GM23338 (cell line): ENCODE measurements around the gene MACF1.

Experiments
- CREB1 ChIP-seq: fragments of 250-450 bp; sonication (Bioruptor Pico); IDR thresholded peaks from 2 replicates; pipeline ENCODE4 v1.5.0; 2020; ENCODE audit warnings: low read depth, mild to moderate bottlenecking, moderate library complexity
- CTCF ChIP-seq, 2 experiments: fragments of 200-600 bp in 1 of 2; sonication (generic) in 1 of 2; conservative IDR thresholded peaks; 2 replicates each; pipeline versions ENCODE4 v1.5.1 to v1.6.1; 2016 to 2017; ENCODE audit warnings: antibody characterized with exemption in 2 of 2, low read depth in 2 of 2, mild to moderate bottlenecking in 2 of 2, moderate library complexity in 1 of 2
- ETS1 ChIP-seq: IDR thresholded peaks from 2 replicates; pipeline ENCODE4 v1.6.1; 2016; ENCODE audit warnings: antibody characterized with exemption
- EZH2 ChIP-seq: fragments of 200-600 bp; sonication (generic); IDR thresholded peaks from one replicate; pipeline ENCODE4 v1.8.0; 2017; ENCODE audit warnings: antibody characterized with exemption, mild to moderate bottlenecking, low read depth; ENCODE audit not compliant: unreplicated experiment
- EZH2phosphoT487 ChIP-seq: fragments of 200-600 bp; sonication (generic); IDR thresholded peaks from one replicate; pipeline ENCODE4 v1.8.1; 2018; ENCODE audit warnings: antibody characterized with exemption; ENCODE audit not compliant: unreplicated experiment
- JUNB ChIP-seq: IDR thresholded peaks from one replicate; pipeline ENCODE4 v1.6.1; 2016; ENCODE audit warnings: antibody characterized with exemption; ENCODE audit not compliant: unreplicated experiment
- NANOG ChIP-seq: IDR thresholded peaks from 2 replicates; pipeline ENCODE4 v1.6.1; 2016; ENCODE audit warnings: antibody characterized with exemption, borderline replicate concordance
- POLR2AphosphoS5 ChIP-seq: IDR thresholded peaks from 2 replicates; pipeline ENCODE4 v1.6.1; 2016; ENCODE audit warnings: antibody characterized with exemption, low read depth
- REST ChIP-seq: IDR thresholded peaks from one replicate; pipeline ENCODE4 v1.6.1; 2018; ENCODE audit warnings: antibody characterized with exemption; ENCODE audit not compliant: unreplicated experiment
- STAT1 ChIP-seq: IDR thresholded peaks from one replicate; pipeline ENCODE4 v1.6.1; 2016; ENCODE audit warnings: antibody characterized with exemption; ENCODE audit not compliant: unreplicated experiment
- ZNF114 ChIP-seq: fragments of 250-450 bp; sonication (Bioruptor Pico); IDR thresholded peaks from 2 replicates; pipeline ENCODE4 v1.5.0; 2020; ENCODE audit warnings: mild to moderate bottlenecking, moderate library complexity

GRCh38 chr1:39288735-39289465 lies 84.4 kb downstream of the MACF1 start:
- no peak for TF ChIP-seq CTCF (conservative IDR thresholded peaks at IDR 0.05; ENCODE audit: low read depth in 2 of 2)
- TF ChIP-seq NANOG, result no peak
- TF ChIP-seq REST, result no peak
- no peak for TF ChIP-seq STAT1
- no peak for TF ChIP-seq POLR2AphosphoS5
- no peak for TF ChIP-seq EZH2phosphoT487
- no peak for TF ChIP-seq EZH2
- no peak for TF ChIP-seq CREB1 (CRISPR knock-in tag)
- no peak for TF ChIP-seq ZNF114 (CRISPR knock-in tag)
- no peak for TF ChIP-seq JUNB
- TF ChIP-seq ETS1, result no peak
